ENCODE results near the gene ERBB3. TPM values are rescaled to one million over a fixed set of nuclear protein-coding genes. Genes with fewer than 3 reads are reported as not detected.

ERBB3 gene
- total RNA-seq, 1 experiment from 2014 or later, result 56.5 TPM

GRCh38 chr12:56103066-56103711, 23.2 kb downstream of the ERBB3 start:
- no peak overlapping the region for H2BK5ac ChIP-seq (ENCODE audit: insufficient read length, low read length)
- no peaks in the 10 kb centered on the region for H3K79me1 ChIP-seq (ENCODE audit: insufficient read depth, low read depth, low read length, poor library complexity, severe bottlenecking)
- H4K91ac ChIP-seq (ENCODE audit: insufficient read length, low read depth, low read length), result no peak overlapping the region
- no peak overlapping the region for H3K4ac ChIP-seq (ENCODE audit: low read depth, low read length)
- no peak overlapping the region for H2AK5ac ChIP-seq (ENCODE audit: insufficient read length, low read length)
- no peak overlapping the region for H3K9ac ChIP-seq (ENCODE audit: extremely low read depth, insufficient read length, low read length)
- peaks cover 0 to 3% of the 10 kb centered on the region in 2 experiments; a peak in 1 of 5 replicates for H3K9me3 Mint-ChIP-seq
- WGBS (ENCODE audit: extremely low coverage, insufficient read length, low lambda C conversion rate), result no CpG with 5 or more reads among the region's 6 CpGs
- H2AFZ ChIP-seq (ENCODE audit: low read length), result no peak overlapping the region
- no peak overlapping the region for H3K23ac ChIP-seq (ENCODE audit: insufficient read length, low read depth, low read length)
- H3T11ph ChIP-seq (ENCODE audit: low read length), result no peak overlapping the region
- no peak overlapping the region for H2BK15ac ChIP-seq (ENCODE audit: low read depth, low read length)
- H3K56ac ChIP-seq (ENCODE audit: insufficient read length, low read depth, low read length), result no peak overlapping the region
- peak overlapping the region; percentile 95 to 100 for H3K4me3 Mint-ChIP-seq
- H3K27me3 Mint-ChIP-seq (ENCODE audit: low read depth), result no peaks in the 10 kb centered on the region; the same call in 1 of the 2 replicates
- peak overlapping the region; percentile 42 for H3K4me2 ChIP-seq (ENCODE audit: insufficient read depth, insufficient read length, low read length)
- no peak overlapping the region for H3K27ac ChIP-seq (ENCODE audit: insufficient read length, low read depth, low read length)
- peak overlapping the region in 2 of 3 experiments; percentile 57 to 75; a peak in 4 of 7 replicates for H3K27ac Mint-ChIP-seq
- no peaks in the 10 kb centered on the region for H4K20me1 ChIP-seq (ENCODE audit: control insufficient read depth, insufficient read depth, insufficient read length)
- no peak overlapping the region for H4K8ac ChIP-seq (replicated peaks; ENCODE audit: insufficient read length, low read depth, low read length)
- no peak overlapping the region for H3K14ac ChIP-seq (ENCODE audit: insufficient read depth, low read length)
- no peak overlapping the region for H3K18ac ChIP-seq (ENCODE audit: insufficient read length, low read depth, low read length)
- H2BK20ac ChIP-seq (ENCODE audit: low read depth, low read length, poor library complexity, severe bottlenecking), result no peak overlapping the region
- H3K4me1 ChIP-seq (ENCODE audit: insufficient read depth, low read length), result peaks cover 8% of the 10 kb centered on the region; the same call in 1 of the 2 replicates
- no peaks in the 10 kb centered on the region for H3K27me3 ChIP-seq (ENCODE audit: insufficient read depth, low read length)
- no peaks in the 10 kb centered on the region for H3K9me3 ChIP-seq (ENCODE audit: control insufficient read depth, low read depth, low read length)
- DNase-seq, result no peak
- H2BK12ac ChIP-seq (ENCODE audit: insufficient read length, low read depth, low read length), result no peak overlapping the region
- H2BK120ac ChIP-seq (ENCODE audit: low read depth, low read length, poor library complexity, severe bottlenecking), result no peak overlapping the region
- no peak overlapping the region for H4K5ac ChIP-seq (ENCODE audit: insufficient read length, low read depth, low read length)
- H3K4me1 Mint-ChIP-seq, result peaks cover 22 to 27% of the 10 kb centered on the region in 2 experiments
- H3K79me2 ChIP-seq (ENCODE audit: insufficient read depth, low read length), result peaks cover 17% of the 10 kb centered on the region; the same call in 1 of the 2 replicates
- peaks cover 34 to 79% (median 63%) of the 10 kb centered on the region in 3 experiments for H3K36me3 Mint-ChIP-seq (ENCODE audit: insufficient read depth in 1 of 3, low read depth in 3 of 3)
- H3K23me2 ChIP-seq (ENCODE audit: insufficient read length, low read depth, low read length, poor library complexity, severe bottlenecking), result peaks cover 8% of the 10 kb centered on the region
- no peak for TF ChIP-seq CTCF (conservative IDR thresholded peaks at IDR 0.05)
